ENCODE results near the gene LHX5. TPM values are rescaled to one million over a fixed set of nuclear protein-coding genes. Genes with fewer than 3 reads are reported as not detected.

Gene LHX5
- total and polyA plus RNA-seq, 2 experiments from 2014 or later = not detected

DNA sequence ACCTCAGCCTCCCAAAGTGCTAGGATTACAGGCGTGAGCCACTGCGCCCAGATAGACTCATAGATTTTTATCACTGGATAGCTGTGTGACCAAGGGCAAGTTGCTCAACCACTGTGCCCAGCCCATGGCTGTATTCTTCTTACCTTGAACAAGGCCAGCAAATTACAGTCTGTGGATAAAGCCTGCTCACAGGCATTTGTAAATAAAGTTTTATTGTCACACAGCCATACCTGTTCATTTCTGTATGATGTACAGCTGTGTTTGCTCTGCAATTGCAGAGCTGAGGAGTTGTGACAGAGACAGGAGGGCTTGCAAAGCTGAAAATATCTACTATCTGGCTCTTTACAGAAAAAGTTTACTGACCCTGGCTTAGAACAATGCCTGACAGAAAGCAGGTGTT, 35.2 kb upstream of the LHX5 start:
- no peaks in the 10 kb centered on the region for H3K4me1 ChIP-seq (ENCODE audit: low read depth)
- H3K36me3 ChIP-seq = no peaks in the 10 kb centered on the region
- no peak for DNase-seq (ENCODE audit: low read depth in 1 of 2, low spot score in 1 of 2)
- no peaks in the 10 kb centered on the region for H3K9me3 ChIP-seq (ENCODE audit: low read depth)
- peaks cover 53% of the 10 kb centered on the region for H3K27me3 ChIP-seq
- TF ChIP-seq, protein P1, sequence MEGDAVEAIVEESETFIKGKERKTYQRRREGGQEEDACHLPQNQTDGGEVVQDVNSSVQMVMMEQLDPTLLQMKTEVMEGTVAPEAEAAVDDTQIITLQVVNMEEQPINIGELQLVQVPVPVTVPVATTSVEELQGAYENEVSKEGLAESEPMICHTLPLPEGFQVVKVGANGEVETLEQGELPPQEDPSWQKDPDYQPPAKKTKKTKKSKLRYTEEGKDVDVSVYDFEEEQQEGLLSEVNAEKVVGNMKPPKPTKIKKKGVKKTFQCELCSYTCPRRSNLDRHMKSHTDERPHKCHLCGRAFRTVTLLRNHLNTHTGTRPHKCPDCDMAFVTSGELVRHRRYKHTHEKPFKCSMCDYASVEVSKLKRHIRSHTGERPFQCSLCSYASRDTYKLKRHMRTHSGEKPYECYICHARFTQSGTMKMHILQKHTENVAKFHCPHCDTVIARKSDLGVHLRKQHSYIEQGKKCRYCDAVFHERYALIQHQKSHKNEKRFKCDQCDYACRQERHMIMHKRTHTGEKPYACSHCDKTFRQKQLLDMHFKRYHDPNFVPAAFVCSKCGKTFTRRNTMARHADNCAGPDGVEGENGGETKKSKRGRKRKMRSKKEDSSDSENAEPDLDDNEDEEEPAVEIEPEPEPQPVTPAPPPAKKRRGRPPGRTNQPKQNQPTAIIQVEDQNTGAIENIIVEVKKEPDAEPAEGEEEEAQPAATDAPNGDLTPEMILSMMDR (IDR thresholded peaks at IDR 0.05; ENCODE audit: low read depth, low read length) = no peak
- H3K27ac ChIP-seq = no peak overlapping the region
- H3K4me3 ChIP-seq = no peak overlapping the region

DNA sequence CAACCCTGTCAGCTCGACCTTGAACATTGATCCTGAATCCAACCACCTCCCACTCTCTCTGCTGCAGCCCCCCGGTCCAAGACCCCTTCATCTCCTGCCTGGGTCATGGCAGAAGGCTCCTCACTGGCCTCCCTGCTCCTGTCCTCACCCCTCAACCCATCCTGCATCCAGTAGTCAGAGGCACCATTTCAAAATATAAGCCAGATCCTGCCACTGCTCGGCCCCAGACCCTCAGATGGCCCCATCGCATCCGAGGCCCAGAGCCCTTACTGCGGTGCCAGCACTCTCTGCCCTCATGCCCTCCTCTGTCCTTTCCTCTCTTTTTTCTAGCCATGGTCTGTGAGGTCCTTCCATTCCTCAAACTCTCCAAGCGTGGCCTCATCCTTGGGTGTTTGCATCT, 34.3 kb upstream of the LHX5 start:
- Histone ChIP-seq H3K27me3 (peaks cover 52% of the 10 kb centered on the region), H3K4me1 (ENCODE audit: low read depth) (no peaks in the 10 kb centered on the region), H3K36me3 (no peaks in the 10 kb centered on the region), H3K27ac (no peak overlapping the region), H3K4me3 (no peak overlapping the region), H3K9me3 (ENCODE audit: low read depth) (no peaks in the 10 kb centered on the region)
- DNase-seq (ENCODE audit: low read depth in 1 of 2, low spot score in 1 of 2) = no peak
- TF ChIP-seq, protein P1 (IDR thresholded peaks at IDR 0.05; ENCODE audit: low read depth, low read length) = no peak

DNA sequence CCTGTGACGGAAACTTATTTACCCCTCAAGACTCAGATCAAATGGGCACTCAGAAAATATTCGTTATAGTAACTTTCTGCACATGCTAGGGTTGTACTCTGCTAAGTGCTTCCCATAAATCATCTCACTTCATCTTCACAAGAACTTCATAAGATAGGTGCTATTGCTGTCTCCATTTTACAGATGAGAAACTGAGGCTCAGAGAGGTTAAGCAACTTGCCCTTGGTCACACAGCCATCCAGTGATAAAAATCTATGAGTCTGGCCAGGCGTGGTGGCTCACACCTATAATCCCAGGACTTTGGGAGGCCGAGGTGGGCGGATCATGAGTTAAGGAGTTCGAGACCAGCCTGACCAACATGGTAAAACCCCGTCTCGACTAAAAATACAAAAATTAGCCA, 33.2 kb upstream of the LHX5 start:
- H3K4me1 ChIP-seq (ENCODE audit: low read depth) = no peaks in the 10 kb centered on the region
- H3K36me3 ChIP-seq = no peaks in the 10 kb centered on the region
- TF ChIP-seq, protein P1 (IDR thresholded peaks at IDR 0.05; ENCODE audit: low read depth, low read length) = no peak
- no peak overlapping the region for H3K27ac ChIP-seq
- no peak for DNase-seq (ENCODE audit: low read depth in 1 of 2, low spot score in 1 of 2)
- H3K27me3 ChIP-seq = peaks cover 50% of the 10 kb centered on the region
- no peak overlapping the region for H3K4me3 ChIP-seq
- H3K9me3 ChIP-seq (ENCODE audit: low read depth) = no peaks in the 10 kb centered on the region

DNA sequence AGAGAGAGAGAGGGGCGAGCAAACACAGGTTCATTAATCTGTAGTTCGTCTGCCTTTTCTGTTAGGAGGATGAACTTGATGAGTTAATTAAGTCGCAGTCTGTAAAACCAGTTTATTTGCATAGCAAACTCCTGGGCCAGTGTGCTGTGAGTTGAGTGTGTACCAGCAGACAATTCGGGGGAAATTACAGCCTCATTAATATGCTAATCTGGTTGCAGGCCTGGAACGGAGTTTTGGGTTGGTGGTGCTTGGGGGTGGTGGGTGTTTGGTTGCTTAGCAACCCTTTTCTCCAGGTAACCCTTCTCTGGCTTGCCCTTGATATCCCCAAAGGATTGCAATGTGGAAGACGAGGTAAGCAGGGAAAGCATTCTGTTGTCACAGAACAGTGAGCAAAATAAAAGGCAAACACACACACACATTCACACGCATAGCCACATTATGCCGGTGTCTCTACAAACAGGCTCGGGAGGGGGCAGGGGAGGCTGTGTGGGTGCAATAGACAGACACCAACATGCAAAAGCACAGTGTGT, 29.2 kb upstream of the LHX5 start:
- no peaks in the 10 kb centered on the region for H3K4me1 ChIP-seq (ENCODE audit: low read depth)
- H3K27me3 ChIP-seq = peaks cover 28% of the 10 kb centered on the region
- no peak overlapping the region for H3K27ac ChIP-seq
- TF ChIP-seq, protein P1 (IDR thresholded peaks at IDR 0.05; ENCODE audit: low read depth, low read length) = no peak
- H3K4me3 ChIP-seq = no peak overlapping the region
- H3K36me3 ChIP-seq = no peaks in the 10 kb centered on the region
- no peak for DNase-seq (ENCODE audit: low read depth in 1 of 2, low spot score in 1 of 2)
- no peaks in the 10 kb centered on the region for H3K9me3 ChIP-seq (ENCODE audit: low read depth)

DNA sequence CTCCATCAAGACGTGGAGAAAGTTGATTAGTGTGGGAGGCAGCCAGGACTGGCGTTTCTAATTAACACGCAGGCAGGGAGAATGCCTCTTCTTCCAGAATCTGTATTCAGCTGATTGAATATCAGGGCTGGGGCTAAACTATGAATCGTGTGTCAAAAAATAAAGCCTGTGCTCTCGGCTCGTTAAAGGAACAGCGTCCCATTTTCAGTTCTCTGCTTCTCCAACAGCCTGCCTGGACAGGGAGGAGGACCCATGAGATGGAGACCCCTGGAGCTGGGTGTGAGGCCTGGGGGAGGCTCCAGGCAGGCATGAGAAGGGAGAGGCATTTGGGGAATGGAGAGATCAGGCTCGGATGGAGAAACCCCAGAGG, 28.6 kb upstream of the LHX5 start:
- Histone ChIP-seq H3K4me3 (no peak overlapping the region), H3K27me3 (peaks cover 30% of the 10 kb centered on the region), H3K27ac (no peak overlapping the region), H3K9me3 (ENCODE audit: low read depth) (no peaks in the 10 kb centered on the region), H3K36me3 (no peaks in the 10 kb centered on the region), H3K4me1 (ENCODE audit: low read depth) (no peaks in the 10 kb centered on the region)
- TF ChIP-seq, protein P1 (IDR thresholded peaks at IDR 0.05; ENCODE audit: low read depth, low read length) = no peak
- DNase-seq (ENCODE audit: low read depth in 1 of 2, low spot score in 1 of 2) = no peak

DNA sequence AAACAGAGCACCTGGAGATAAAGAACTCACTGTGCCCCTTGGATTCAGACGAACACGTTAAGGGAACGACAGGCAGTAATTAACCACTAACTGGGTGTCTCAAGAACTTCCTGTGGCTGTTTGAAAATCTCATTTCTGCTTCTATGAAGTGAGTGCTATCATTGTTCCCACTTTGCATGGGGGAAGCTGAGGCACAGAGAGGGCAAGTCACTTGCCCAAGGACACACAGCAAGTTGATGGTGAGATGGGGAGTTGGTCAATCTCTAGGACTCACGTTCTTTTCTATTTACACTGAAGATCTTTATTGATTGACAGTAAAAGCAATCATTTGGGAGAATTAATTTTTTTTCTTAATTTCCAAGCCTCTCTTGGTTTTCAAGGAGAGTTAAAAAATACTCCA, 26.8 kb upstream of the LHX5 start:
- TF ChIP-seq, protein P1 (IDR thresholded peaks at IDR 0.05; ENCODE audit: low read depth, low read length) = no peak
- Histone ChIP-seq H3K4me1 (ENCODE audit: low read depth) (no peaks in the 10 kb centered on the region), H3K27me3 (peaks cover 46% of the 10 kb centered on the region), H3K9me3 (ENCODE audit: low read depth) (no peaks in the 10 kb centered on the region), H3K27ac (no peak overlapping the region), H3K4me3 (no peak overlapping the region), H3K36me3 (no peaks in the 10 kb centered on the region)
- no peak for DNase-seq (ENCODE audit: low read depth in 1 of 2, low spot score in 1 of 2)
